HG03342 (cell line): ENCODE results near the gene ARFIP1.
"Not testable (repeated sequence)": the region's sequence is repeated elsewhere in the genome, so short reads cannot be mapped to it uniquely, and the experiment has no call there.

Experiments
- ATAC-seq: cut with Tn5 transposase; IDR thresholded peaks from one replicate; pipeline ENCODE4 v1.9.1; 2021; ENCODE audit warnings: mild to moderate bottlenecking, moderate library complexity; ENCODE audit not compliant: unreplicated experiment

Gene ARFIP1

GRCh38 chr4:152894673-152895072 lies 114.9 kb downstream of the ARFIP1 start:
- ATAC-seq, result no peak

- ATAC-seq, result no peak
Observed at GRCh38 chr4:152896811-152897210, 117.1 kb downstream of the ARFIP1 start.

GRCh38 chr4:152898133-152898532 lies 118.4 kb downstream of the ARFIP1 start:
- not testable (repeated sequence) for ATAC-seq

GRCh38 chr4:152898606-152899005 lies 118.9 kb downstream of the ARFIP1 start:
- ATAC-seq, result no peak

GRCh38 chr4:152900395-152900794 lies 120.6 kb downstream of the ARFIP1 start:
- no peak for ATAC-seq

GRCh38 chr4:152901205-152901604 lies 121.5 kb downstream of the ARFIP1 start:
- no peak for ATAC-seq

- no peak for ATAC-seq
Observed at GRCh38 chr4:152903658-152904057, 123.9 kb downstream of the ARFIP1 start.

GRCh38 chr4:152909901-152910300 lies 130.1 kb downstream of the ARFIP1 start:
- ATAC-seq, result no peak

GRCh38 chr4:152910521-152910920 lies 130.8 kb downstream of the ARFIP1 start:
- ATAC-seq, result no peak

- no peak for ATAC-seq
Observed at GRCh38 chr4:152917543-152918395, 138.0 kb downstream of the ARFIP1 start.

GRCh38 chr4:152919826-152920225 lies 140.1 kb downstream of the ARFIP1 start:
- ATAC-seq, result no peak

- ATAC-seq, result no peak
Observed at GRCh38 chr4:152920768-152921167, 141.0 kb downstream of the ARFIP1 start.

GRCh38 chr4:152921284-152921683 lies 141.5 kb downstream of the ARFIP1 start:
- ATAC-seq, result no peak

GRCh38 chr4:152925851-152926250 lies 146.1 kb downstream of the ARFIP1 start:
- no peak for ATAC-seq

- no peak for ATAC-seq
Observed at GRCh38 chr4:152926959-152927358, 147.2 kb downstream of the ARFIP1 start.

GRCh38 chr4:152927737-152928136 lies 148.0 kb downstream of the ARFIP1 start:
- no peak for ATAC-seq

GRCh38 chr4:152928286-152928685 lies 148.5 kb downstream of the ARFIP1 start:
- ATAC-seq, result no peak

- ATAC-seq, result no peak
Observed at GRCh38 chr4:152929888-152930287, 150.1 kb downstream of the ARFIP1 start.

- ATAC-seq, result no peak
Observed at GRCh38 chr4:152935143-152935542, 155.4 kb downstream of the ARFIP1 start.

- ATAC-seq, result no peak
Observed at GRCh38 chr4:152935631-152936445, 156.1 kb downstream of the ARFIP1 start, which contains the start of gene FHDC1. Gene FHDC1 (plus strand): TSS chr4:152936323. CDS start chr4:152943058, 6,735 bp downstream.

- no peak for ATAC-seq
Observed at GRCh38 chr4:152936446-152937335, 156.9 kb downstream of the ARFIP1 start.
